Activated CD4-positive, alpha-beta T cell treated with anti-CD3 and anti-CD28 coated beads for 4 hours (primary cell): Measurements from ENCODE around the gene RIMS4.

Experiments used
- DNase-seq, 2 donors: peaks; one replicate each; pipeline ENCODE4 v3.0.0-alpha.2; 2020

The RIMS4 gene

GRCh38 chr20:44715499-44716308 lies 94.6 kb downstream of the RIMS4 start:
- DNase-seq = no peak

GRCh38 chr20:44714701-44715498 lies 95.4 kb downstream of the RIMS4 start, which contains the start of gene CCN5:
Gene CCN5, plus strand, starts transcription at chr20:44715369. Its CDS starts 22 bp downstream, at chr20:44715391.
- DNase-seq = no peak

GRCh38 chr20:44714102-44714700 lies 96.1 kb downstream of the RIMS4 start:
- no peak for DNase-seq

DNA sequence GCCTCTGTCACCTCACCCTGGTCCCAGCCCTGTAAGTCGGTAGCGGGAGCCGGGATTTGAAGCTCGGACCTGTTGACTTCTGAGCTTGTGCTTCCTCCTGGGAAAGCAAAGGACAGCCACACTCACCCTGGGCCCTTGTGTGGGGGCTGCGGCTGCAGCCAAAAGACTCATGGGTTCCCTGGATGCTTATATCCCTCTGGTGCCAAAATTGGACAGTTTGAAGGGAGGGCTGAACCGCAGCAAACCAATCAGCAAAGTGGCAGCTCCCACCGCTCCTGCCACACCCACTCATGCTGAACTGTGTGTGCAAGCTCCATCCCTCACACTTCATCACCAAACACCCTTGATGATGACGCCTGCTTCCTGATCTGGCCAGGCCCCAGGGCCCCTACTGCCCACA lies 99.1 kb downstream of the RIMS4 start:
- no peak for DNase-seq

DNA sequence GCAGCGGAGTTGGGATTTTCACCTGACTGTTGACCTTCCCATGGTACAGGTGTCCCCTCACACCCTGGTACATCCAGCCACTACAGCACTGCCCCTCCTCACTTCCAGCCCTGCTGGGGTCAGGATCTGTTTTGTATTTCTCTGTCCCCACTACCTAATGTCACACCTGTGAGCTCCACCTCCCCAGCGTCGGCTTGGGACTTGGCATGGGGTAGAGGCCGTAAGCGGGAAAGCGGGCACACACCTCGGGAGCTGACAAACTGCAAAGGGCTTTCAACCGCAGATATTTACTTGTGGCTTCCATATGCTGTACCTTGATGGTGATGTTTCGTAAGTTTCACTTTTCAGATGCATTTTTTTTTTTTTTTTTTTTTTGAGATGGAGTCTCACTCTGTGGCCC lies 100.5 kb downstream of the RIMS4 start:
- no peak for DNase-seq

DNA sequence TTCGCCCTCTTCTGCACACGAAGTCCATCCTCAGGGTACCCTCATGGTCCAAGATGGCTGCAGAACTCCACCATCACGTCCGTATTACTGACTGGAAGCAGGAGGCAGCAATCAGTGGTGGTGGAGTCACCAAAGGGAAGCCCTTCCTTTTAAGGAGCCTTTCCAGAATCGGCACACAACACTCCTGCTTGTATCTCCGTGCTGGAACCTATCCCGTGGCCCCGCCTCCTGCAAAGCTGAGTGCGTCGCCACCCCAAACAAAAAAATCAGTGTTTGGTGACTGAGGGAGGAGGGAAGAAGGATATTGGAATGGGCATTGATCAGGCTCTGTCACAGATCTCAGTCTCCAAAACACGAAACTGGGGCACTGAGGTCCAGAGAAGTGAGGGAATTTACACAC lies 101.0 kb downstream of the RIMS4 start:
- no peak for DNase-seq

GRCh38 chr20:44707018-44707579 lies 103.2 kb downstream of the RIMS4 start:
- no peak for DNase-seq

DNA sequence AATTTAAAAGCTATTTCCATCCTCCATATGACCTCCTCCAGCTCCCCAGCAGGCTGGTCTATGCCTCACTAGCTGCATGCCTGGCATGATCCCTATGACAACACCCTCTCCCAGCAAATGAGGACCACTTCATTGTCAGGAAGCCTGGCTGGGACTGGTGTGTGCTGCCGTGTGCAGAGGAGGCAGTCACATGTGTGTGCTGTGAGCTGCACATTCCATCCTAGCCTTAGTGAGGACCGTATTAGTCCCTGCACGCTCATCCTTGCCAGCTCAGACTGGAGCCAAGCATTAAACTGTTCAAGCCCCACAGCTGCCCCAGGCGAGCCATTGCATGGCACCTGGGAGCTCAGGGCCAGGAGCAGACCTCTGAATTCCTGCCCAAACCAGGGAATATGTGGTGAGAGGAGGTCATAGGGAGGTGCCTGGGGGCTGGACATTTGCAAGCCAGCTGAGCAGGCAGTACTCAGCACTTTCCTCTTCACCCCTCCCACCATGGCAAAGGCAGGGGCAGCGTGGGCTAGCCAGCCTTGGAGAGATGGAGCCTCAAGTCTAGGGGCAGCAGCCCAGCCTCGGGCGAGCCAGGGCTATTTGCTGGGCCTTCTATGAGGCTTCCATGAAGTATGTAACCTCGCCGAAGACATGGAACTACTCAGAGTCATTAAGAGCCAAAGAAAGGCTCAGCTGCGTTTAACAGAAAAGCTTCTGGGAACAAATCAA lies 103.9 kb downstream of the RIMS4 start:
- DNase-seq = no peak

DNA sequence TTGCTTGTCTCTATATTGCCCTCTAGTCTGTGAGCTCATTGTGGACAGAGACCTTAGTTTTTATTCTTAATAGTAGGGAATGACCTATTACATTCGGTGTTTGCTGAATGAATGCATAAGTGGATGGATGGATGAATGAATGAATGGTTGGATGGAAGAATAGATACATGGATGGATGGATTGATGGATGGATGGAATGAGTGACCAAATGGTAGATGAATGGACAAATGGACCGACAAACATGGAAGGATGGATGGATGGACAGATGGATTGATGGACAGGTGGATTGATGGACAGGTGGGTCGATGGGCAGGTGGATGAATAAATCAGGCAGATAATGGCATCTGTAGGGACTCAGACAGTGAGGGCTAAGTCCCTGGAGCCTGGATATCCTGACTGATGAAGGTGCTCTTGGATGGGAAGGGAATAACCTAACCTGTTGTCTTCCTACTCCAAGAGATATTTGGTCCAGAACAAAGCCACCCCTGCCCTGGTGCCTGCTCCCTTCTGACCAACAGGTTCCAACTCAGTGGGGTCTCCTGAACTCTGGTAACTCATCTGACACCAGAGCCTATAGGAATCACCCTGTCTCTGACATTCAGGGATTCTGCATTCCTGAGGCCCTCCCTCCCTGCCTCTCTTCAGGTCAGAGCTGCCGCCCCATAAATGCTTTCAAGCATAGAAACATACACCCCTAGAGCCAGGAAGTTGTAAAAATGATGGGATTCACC lies 104.8 kb downstream of the RIMS4 start:
- no peak for DNase-seq

- no peak for DNase-seq
Measured at GRCh38 chr20:44704551-44704971, 105.8 kb downstream of the RIMS4 start.

GRCh38 chr20:44703956-44704488 lies 106.3 kb downstream of the RIMS4 start:
- DNase-seq = no peak

DNA sequence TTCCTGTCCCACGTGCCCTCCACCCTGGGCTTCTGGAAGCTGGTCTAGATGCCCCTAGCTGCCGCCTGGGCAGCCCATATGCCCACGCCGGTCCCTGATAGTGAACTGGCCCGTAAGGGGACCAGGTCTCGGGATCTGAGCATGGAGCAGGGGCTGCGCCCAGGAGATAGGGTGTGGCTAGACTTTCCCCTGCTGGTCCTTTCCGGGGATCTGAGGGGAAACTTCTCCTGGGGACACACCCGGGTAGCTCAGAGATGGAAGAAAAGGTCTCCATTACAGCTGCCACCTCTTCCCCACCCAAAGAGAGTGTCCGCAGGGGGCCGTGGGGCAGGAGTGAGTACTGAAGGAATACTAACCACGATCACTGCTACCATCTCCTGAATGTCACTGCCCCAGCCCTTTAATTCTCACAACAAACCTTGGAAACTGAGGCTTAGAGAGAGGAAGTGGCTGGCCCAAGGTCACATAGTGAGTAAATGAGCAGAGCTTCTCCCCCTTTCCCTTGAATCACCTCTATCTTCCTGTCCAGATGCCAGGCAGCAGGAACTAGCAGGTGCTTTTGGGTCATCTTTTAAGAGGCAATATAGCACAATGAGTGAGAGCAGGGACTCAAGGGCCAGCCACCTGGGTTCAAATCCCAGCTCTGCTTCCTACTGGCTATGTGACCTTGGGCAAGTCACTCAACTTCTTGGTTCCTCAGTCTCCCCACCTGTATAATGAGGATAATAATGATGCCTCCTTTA lies 107.0 kb downstream of the RIMS4 start:
- no peak for DNase-seq

DNA sequence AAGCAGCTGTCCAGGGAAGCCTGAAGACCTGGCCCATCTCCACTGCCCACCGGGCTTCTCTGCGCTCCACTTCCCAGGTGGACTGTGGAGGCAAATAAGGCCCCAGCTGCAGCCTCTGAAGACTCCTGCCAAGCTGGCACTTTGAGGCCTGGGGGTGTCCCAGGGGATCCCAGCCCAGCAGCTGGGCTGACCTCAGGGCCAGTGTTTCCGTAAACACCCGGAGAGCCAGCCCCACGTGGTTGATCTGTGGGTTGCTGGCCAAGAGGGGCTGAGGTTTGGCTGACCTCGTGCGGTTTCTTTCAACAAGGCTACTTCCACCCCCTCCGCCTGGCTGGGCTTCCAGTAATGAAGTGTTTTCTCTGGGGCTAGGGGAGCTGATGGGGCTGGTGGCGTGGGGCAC lies 107.6 kb downstream of the RIMS4 start:
- DNase-seq = no peak

DNA sequence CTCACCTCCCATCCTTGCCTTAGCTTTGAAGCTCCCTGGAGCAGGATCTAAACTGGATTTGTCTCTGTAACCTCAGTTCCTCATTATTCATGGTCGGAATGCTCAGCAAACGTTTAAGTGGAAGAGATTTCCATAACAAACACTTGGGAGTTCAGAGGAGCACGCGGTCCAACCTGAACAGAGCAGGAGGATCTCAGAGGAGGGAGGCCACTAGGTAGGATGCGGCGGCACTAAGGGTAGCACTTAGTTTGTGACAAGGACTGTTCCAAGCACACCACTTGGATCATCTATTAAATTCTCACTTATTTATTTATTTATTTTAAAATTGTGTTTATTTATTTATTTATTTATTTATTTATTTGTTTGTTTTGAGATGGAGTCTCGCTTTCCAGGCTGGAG lies 108.5 kb downstream of the RIMS4 start:
- DNase-seq = no peak
